SH-SY5Y (cell line): Measurements from ENCODE around the gene PRR14L.

ENCODE experiments used
- GATA2 ChIP-seq: IDR thresholded peaks from 2 replicates; pipeline ENCODE4 v1.6.1; 2011; ENCODE audit warnings: mild to moderate bottlenecking, low read depth, low read length
- GATA3 ChIP-seq: IDR thresholded peaks from 2 replicates; pipeline ENCODE4 v1.6.1; 2011; ENCODE audit warnings: low read depth, mild to moderate bottlenecking, low read length, moderate library complexity

DNA sequence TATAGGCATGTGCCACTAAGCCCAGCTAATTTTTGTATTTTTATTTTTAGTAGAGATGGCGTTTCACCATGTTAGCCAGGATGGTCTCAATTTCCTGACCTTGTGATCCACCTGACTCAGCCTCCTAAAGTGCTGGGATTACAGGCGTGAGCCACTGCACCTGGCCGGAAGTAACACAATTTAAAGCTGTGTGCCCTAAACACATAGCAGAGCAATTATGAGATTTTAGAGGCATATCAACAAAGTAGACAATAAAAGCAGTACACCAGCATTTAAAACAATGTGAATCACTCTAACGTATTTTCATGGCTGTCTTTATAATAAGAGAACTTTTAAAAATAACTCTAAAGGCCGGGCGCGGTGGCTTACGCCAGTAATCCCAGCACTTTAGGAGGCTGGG lies 42.4 kb downstream of the PRR14L start:
- TF ChIP-seq GATA2 (no peak), GATA3 (no peak)
